K562 (cell line): ENCODE results near the gene TCF15. TPM values are rescaled to one million over a fixed set of nuclear protein-coding genes. Genes with fewer than 3 reads are reported as not detected.
A peak's percentile ranks its signal among the peaks of the same experiment; 100 is the strongest.

Source experiments
- ATAC-seq: fragments of 200-7000 bp; cut with Tn5 transposase; 3 replicates; pipeline ENCODE4 v1.9.1; 2020; ENCODE audit warnings: moderate library complexity
- BruUV-seq: library from RNA; stranded (reverse); fragments of 400-500 nt; replicated peaks from 2 replicates; lab custom pipeline; 2021; lab: Mats Ljungman, UMichigan
- CTCF ChIA-PET: fragments of 300-600 bp; formaldehyde crosslinking; extraction: SDS; loops from one replicate; lab custom pipeline; 2021; ENCODE audit warnings: low intra/inter-chr PET ratio; lab: Yijun Ruan, JAX
- POLR2A ChIA-PET: fragments of 300-600, 350-650 bp; sonication (Branson Sonifier 250); formaldehyde crosslinking; extraction: SDS; loops from one replicate; lab custom pipeline; 2021; ENCODE audit warnings: antibody characterized with exemption, inconsistent platforms; lab: Yijun Ruan, JAX
- DNase-seq, 4 experiments: peaks; one replicate each; pipeline versions ENCODE4 v3.0.0 to v3.0.0-alpha.2; 2011 to 2018; ENCODE audit warnings: low spot score in 3 of 4, mixed read lengths in 3 of 4; ENCODE audit errors: extremely low read depth in 1 of 4
- FAIRE-seq: peaks from 2 replicates; lab custom pipeline; 2011; peaks lifted over from hg19 to GRCh38; lab: Jason Lieb, UNC
- H2AFZ ChIP-seq: 2 replicates; pipeline ENCODE4 v1.6.0; 2011; ENCODE audit warnings: low read depth, low read length, control low read depth, inconsistent platforms
- H3K27ac ChIP-seq: fragments of 200-600 bp; 3 replicates; pipeline ENCODE4 v1.8.0; 2011; ENCODE audit warnings: low read depth, mild to moderate bottlenecking, control low read depth, inconsistent platforms, low read length, moderate library complexity, mixed read lengths; ENCODE audit errors: extremely low read depth
- H3K27me3 ChIP-seq, 2 experiments: fragments of 300-600 bp in 1 of 2; 2 replicates in 1 of 2; 3 replicates in 1 of 2; pipeline versions ENCODE4 v1.6.0 to v1.8.0; 2011; ENCODE audit warnings: inconsistent platforms in 2 of 2, low read length in 2 of 2, mild to moderate bottlenecking in 1 of 2, mixed read lengths in 1 of 2, moderate library complexity in 1 of 2; ENCODE audit not compliant: control insufficient read depth in 2 of 2, insufficient read depth in 2 of 2
- H3K36me3 ChIP-seq: fragments of 300-600 bp; 3 replicates; pipeline ENCODE4 v1.8.0; 2011; ENCODE audit warnings: mild to moderate bottlenecking, low read length, inconsistent platforms; ENCODE audit not compliant: control insufficient read depth, insufficient read depth
- H3K4me1 ChIP-seq, 2 experiments: fragments of 200-600 bp in 1 of 2; replicated peaks in 1 of 2; 2 replicates in 1 of 2; 3 replicates in 1 of 2; pipeline versions ENCODE4 v1.5.1 to v1.8.0; 2011; ENCODE audit warnings: inconsistent platforms in 2 of 2, low read length in 2 of 2, mild to moderate bottlenecking in 1 of 2, mixed read lengths in 1 of 2, moderate library complexity in 1 of 2; ENCODE audit not compliant: control insufficient read depth in 2 of 2, insufficient read depth in 2 of 2
- H3K4me2 ChIP-seq: 2 replicates; pipeline ENCODE4 v1.6.1; 2011; ENCODE audit warnings: low read length, control low read depth, inconsistent platforms, mixed read lengths; ENCODE audit not compliant: insufficient read depth
- H3K4me3 ChIP-seq: fragments of 200-600 bp; sonication (generic), shearing (Covaris generic); 2 replicates; pipeline ENCODE4 v1.5.1; 2016; ENCODE audit warnings: control low read depth, inconsistent platforms
- H3K79me2 ChIP-seq: fragments of 200-600 bp; 3 replicates; pipeline ENCODE4 v1.8.0; 2011; ENCODE audit warnings: low read length, inconsistent platforms; ENCODE audit not compliant: control insufficient read depth, insufficient read depth
- H3K9ac ChIP-seq, 2 experiments: 2 replicates each; pipeline versions ENCODE4 v1.6.0 to v1.6.1; 2011; ENCODE audit warnings: low read depth in 2 of 2, low read length in 2 of 2, control low read depth in 1 of 2, inconsistent platforms in 1 of 2, mild to moderate bottlenecking in 1 of 2, mixed read lengths in 1 of 2; ENCODE audit not compliant: insufficient read depth in 1 of 2
- H3K9me1 ChIP-seq: one replicate; pipeline ENCODE4 v1.6.0; 2011; ENCODE audit warnings: inconsistent platforms, mild to moderate bottlenecking, low read length, moderate library complexity; ENCODE audit not compliant: control insufficient read depth, insufficient read depth
- H3K9me3 ChIP-seq: replicated peaks from 2 replicates; pipeline ENCODE4 v1.5.1; 2011; ENCODE audit warnings: low read depth, low read length, inconsistent platforms; ENCODE audit not compliant: control insufficient read depth, insufficient read depth
- H4K20me1 ChIP-seq: replicated peaks from 2 replicates; pipeline ENCODE4 v1.6.1; 2011; ENCODE audit warnings: low read length, inconsistent platforms, mixed read lengths; ENCODE audit not compliant: control insufficient read depth, insufficient read depth
- ATF3 ChIP-seq, 2 experiments: fragments of 450-650 bp in 1 of 2; sonication (generic) in 1 of 2; formaldehyde crosslinking in 1 of 2; IDR thresholded peaks in 1 of 2; conservative IDR thresholded peaks in 1 of 2; 2 replicates each; pipeline versions ENCODE4 v1.6.1 to v1.8.1; 2016 to 2023; ENCODE audit warnings: mild to moderate bottlenecking in 2 of 2, moderate library complexity in 2 of 2, inconsistent platforms in 1 of 2, missing genetic modification reagents in 1 of 2
- C11orf30 ChIP-seq: fragments of 450-650 bp; IDR thresholded peaks from 2 replicates; pipeline ENCODE4 v1.6.1; 2016; ENCODE audit warnings: low read depth, mild to moderate bottlenecking
- L3MBTL2 ChIP-seq: fragments of 450-650 bp; IDR thresholded peaks from 2 replicates; pipeline ENCODE4 v1.6.1; 2016; ENCODE audit warnings: mild to moderate bottlenecking, moderate library complexity
- MAX ChIP-seq: sonication (generic); formaldehyde crosslinking; IDR thresholded peaks from 2 replicates; pipeline ENCODE4 v1.9.0; 2022; ENCODE audit warnings: mild to moderate bottlenecking, missing genetic modification reagents
- NCOA4 ChIP-seq: fragments of 450-650 bp; IDR thresholded peaks from 2 replicates; pipeline ENCODE4 v1.6.1; 2018; ENCODE audit warnings: mild to moderate bottlenecking; ENCODE audit not compliant: partially characterized antibody
- PHB2 ChIP-seq: fragments of 450-650 bp; IDR thresholded peaks from 2 replicates; pipeline ENCODE4 v1.6.1; 2017; ENCODE audit warnings: low read depth
- RBM14 ChIP-seq: fragments of 200-400 bp; formaldehyde crosslinking; IDR thresholded peaks from 2 replicates; pipeline ENCODE4 v1.6.1; 2018; ENCODE audit warnings: low read depth, mild to moderate bottlenecking, low read length, moderate library complexity, borderline replicate concordance; ENCODE audit not compliant: insufficient read depth
- SFPQ ChIP-seq: fragments of 200-400 bp; formaldehyde crosslinking; IDR thresholded peaks from 2 replicates; pipeline ENCODE4 v1.6.1; 2017; ENCODE audit warnings: mild to moderate bottlenecking, low read depth, low read length, moderate library complexity
- TCF7 ChIP-seq: sonication (generic); IDR thresholded peaks from 2 replicates; pipeline ENCODE4 v1.6.1; 2016; ENCODE audit warnings: antibody characterized with exemption, borderline replicate concordance
- TOE1 ChIP-seq, 2 experiments: fragments of 450-650 bp in 1 of 2; sonication (generic) in 1 of 2; formaldehyde crosslinking in 1 of 2; IDR thresholded peaks; 2 replicates each; pipeline versions ENCODE4 v1.7.1 to v1.8.0; 2016 to 2022; ENCODE audit warnings: borderline replicate concordance in 2 of 2, mild to moderate bottlenecking in 2 of 2, antibody characterized with exemption in 1 of 2, inconsistent platforms in 1 of 2, low read depth in 1 of 2, missing genetic modification reagents in 1 of 2, moderate library complexity in 1 of 2
- ZBTB2 ChIP-seq: fragments of 450-650 bp; IDR thresholded peaks from 2 replicates; pipeline ENCODE4 v1.6.1; 2016; ENCODE audit warnings: antibody characterized with exemption
- ZFPM2 ChIP-seq: fragments of 250-450 bp; sonication (Bioruptor Pico); IDR thresholded peaks from 2 replicates; pipeline ENCODE4 v1.5.1; 2022; ENCODE audit warnings: mild to moderate bottlenecking
- ZNF124 ChIP-seq: sonication (generic); formaldehyde crosslinking; IDR thresholded peaks from 2 replicates; pipeline ENCODE4 v1.8.1; 2022; ENCODE audit warnings: missing genetic modification reagents
- ZNF263 ChIP-seq: sonication (generic); formaldehyde crosslinking; IDR thresholded peaks from 2 replicates; pipeline ENCODE4 v1.8.0; 2022; ENCODE audit warnings: mild to moderate bottlenecking, missing genetic modification reagents, borderline replicate concordance
- ZNF586 ChIP-seq: fragments of 450-650 bp; formaldehyde crosslinking; conservative IDR thresholded peaks from 2 replicates; pipeline ENCODE4 v1.4.0; 2020; ENCODE audit warnings: mild to moderate bottlenecking, moderate library complexity
- WGBS: fragments of 100-300 bp; shearing (Covaris generic); methylation state at CpG from one replicate; pipeline ENCODE4 v1.1.6; 2016; ENCODE audit warnings: low coverage, mixed read lengths; ENCODE audit not compliant: insufficient coverage; ENCODE audit errors: missing lambda C conversion rate; 5-methylcytosine and 5-hydroxymethylcytosine counted together
- in situ Hi-C: fragments of 300-500 bp; cut with MboI; formaldehyde crosslinking; loops from 4 replicates; pipeline ENCODE4 v1.15.0; 2018; ENCODE audit warnings: inconsistent platforms, mixed read lengths
- intact Hi-C: fragments of 100-400 bp; cut with micrococcal nuclease; formaldehyde crosslinking; loops from 2 replicates; pipeline ENCODE4 v1.14.2; 2022
- polyA plus RNA-seq, 8 experiments: library from polyadenylated mRNA; depleted of rRNA in 4 of 8; stranded (reverse) in 5 of 8; unstranded in 3 of 8; fragments of >200 nt; fragmentation: Nextera tagmentation in 2 of 8; fragmentation: Illumina TruSeq in 1 of 8; extraction: Ambion mirVana in 2 of 8; extraction: Trizol in 1 of 8; gene quantifications; 2 replicates each; pipeline versions ENCODE4 v1.2.1 to v1.2.3, GENCODE V29; 2011 to 2014; ENCODE audit warnings: inconsistent platforms in 1 of 8, missing spikeins in 1 of 8
- total RNA-seq, 7 experiments: library from RNA; depleted of rRNA in 6 of 7; stranded (reverse); fragments of >200 nt in 6 of 7; fragmentation: Illumina TruSeq in 2 of 7; extraction: Trizol in 2 of 7; gene quantifications; 2 replicates each; pipeline versions ENCODE4 v1.2.1 to v1.2.3, GENCODE V29; 2011 to 2021; ENCODE audit warnings: low replicate concordance in 1 of 7

The TCF15 gene
- total and polyA plus RNA-seq, 9 of the 15 experiments (the other 6 are each of a cell fraction or from before 2014, with no cell fraction given) = 0.04 to 5.0 (median 1.2) TPM

GRCh38 chr20:584161-584970 lies 25.7 kb downstream of the TCF15 start:
- H3K9ac ChIP-seq = no peak overlapping the region
- WGBS = 48% methylated on average over 5 of the region's 8 CpGs
- H3K4me2 ChIP-seq = no peak overlapping the region
- no peaks in the 10 kb centered on the region; the same call in 1 of the 2 replicates for H3K9me3 ChIP-seq
- H2AFZ ChIP-seq = peak overlapping the region; percentile 74
- ChIA-PET CTCF (no interaction called here), POLR2A (interaction anchor here (0.6 to 1.2 kb wide), 2 partner anchors 34 to 884 kb away, joined by 3 read pairs; no protein-coding TSS in a partner anchor)
- no peaks in the 10 kb centered on the region for H3K9me1 ChIP-seq
- FAIRE-seq = peak; percentile 78
- H4K20me1 ChIP-seq = no peaks in the 10 kb centered on the region
- peaks cover 0 to 8% of the 10 kb centered on the region in 2 experiments; a peak in 2 of 5 replicates for H3K4me1 ChIP-seq
- no peak overlapping the region for H3K27ac ChIP-seq
- no TSS peak for BruUV-seq
- in situ Hi-C loops (no loop called here), intact Hi-C loops (no loop called here)
- no peaks in the 10 kb centered on the region for H3K79me2 ChIP-seq
- no peaks in the 10 kb centered on the region for H3K27me3 ChIP-seq
- no peaks in the 10 kb centered on the region for H3K36me3 ChIP-seq
- no peak overlapping the region for H3K4me3 ChIP-seq
- ATAC-seq = peak; percentile 94
- DNase-seq = peak in 3 of 4 experiments; percentile 28 to 51 (median 30)
- peak; percentile 93 for TF ChIP-seq L3MBTL2
- no peak for TF ChIP-seq ZNF586
- TF ChIP-seq PHB2 = no peak
- TF ChIP-seq NCOA4 = no peak
- TF ChIP-seq ZFPM2 = no peak
- peak; percentile 90; the same call in 1 of the 2 replicates for TF ChIP-seq TOE1 (IDR thresholded peaks at IDR 0.05; ENCODE audit: borderline replicate concordance)
- TF ChIP-seq TOE1 (CRISPR knock-in tag; IDR thresholded peaks at IDR 0.05; ENCODE audit: borderline replicate concordance, low read depth) = no peak
- peak; percentile 42 for TF ChIP-seq ATF3 (IDR thresholded peaks at IDR 0.05)
- no peak for TF ChIP-seq ATF3 (CRISPR knock-in tag; conservative IDR thresholded peaks at IDR 0.05)
- TF ChIP-seq ZNF124 = no peak
- 0 out of 2 replicates have a peak, but pooled peaks have one; percentile 21 for TF ChIP-seq ZNF263 (CRISPR knock-in tag)
- TF ChIP-seq ZBTB2 = no peak
- TF ChIP-seq C11orf30 = peak; percentile 80
- TF ChIP-seq TCF7 = no peak
- TF ChIP-seq MAX (CRISPR knock-in tag) = peak; percentile 17; the same call in 1 of the 2 replicates
- TF ChIP-seq SFPQ = no peak
- no peak for TF ChIP-seq RBM14
